Pons (tissue), 1 donor: Measurements from ENCODE around the gene POLR2L.

Experiments
- DNase-seq: peaks from one replicate; pipeline ENCODE4 v3.0.0-alpha.2; 2016; ENCODE audit warnings: low spot score

The POLR2L gene

DNA sequence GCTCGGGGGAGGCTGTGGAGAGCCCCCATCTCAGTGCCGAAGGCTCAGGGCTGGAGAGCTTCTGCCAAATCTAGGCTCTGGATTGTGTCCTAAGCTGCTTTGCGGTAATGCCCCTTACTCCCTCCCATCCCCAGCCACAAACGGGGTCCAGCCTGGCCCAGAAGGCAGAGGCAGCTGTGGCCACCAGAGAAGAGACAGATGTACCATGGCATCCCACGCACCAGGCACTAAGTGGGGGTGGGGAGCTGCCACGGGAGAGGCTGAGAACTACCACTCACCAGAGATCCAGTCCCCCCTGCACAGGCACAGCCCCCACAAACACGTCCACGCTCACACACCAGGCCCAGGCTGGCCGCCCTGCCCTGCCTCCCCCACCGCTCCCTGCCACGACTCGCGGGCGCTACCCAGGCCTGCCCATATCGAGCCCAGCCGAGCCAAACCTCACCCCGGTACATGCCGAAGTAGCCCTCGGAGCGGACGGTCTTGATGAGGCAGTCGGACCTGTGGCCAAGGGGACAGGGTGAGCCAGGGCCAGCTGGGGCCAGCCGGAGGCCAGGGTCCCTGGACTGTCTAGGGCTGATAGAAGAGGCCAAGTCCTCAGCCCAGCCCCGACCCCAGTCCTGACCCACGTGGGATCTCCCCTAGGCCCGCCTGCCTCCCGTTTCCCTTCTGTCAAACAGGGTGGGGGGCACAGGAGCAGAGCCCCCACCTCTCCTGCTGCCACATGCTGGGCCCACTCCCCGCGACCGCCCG is 48.1 kb downstream of the POLR2L start:
- DNase-seq = no peak

DNA sequence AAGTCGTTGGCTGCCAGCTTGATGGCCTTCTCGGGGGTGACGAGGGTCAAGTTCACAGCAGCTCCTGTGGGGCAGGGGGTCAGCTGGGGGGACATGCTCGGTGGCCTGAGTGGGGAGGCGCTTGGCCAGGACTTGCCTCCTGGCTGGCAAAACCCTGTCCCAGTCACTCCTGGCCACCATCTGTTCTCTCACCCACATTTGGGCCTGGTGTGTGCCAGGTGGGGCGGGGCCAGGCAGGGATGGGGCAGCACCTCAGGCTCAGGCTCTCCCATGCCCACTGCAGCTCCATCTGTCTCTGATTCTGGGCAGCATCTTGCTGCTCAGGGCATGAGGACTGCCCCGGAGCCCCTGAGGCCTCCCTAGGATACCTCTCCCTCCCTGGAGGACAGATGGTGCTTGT is 48.8 kb downstream of the POLR2L start:
- DNase-seq = no peak

DNA sequence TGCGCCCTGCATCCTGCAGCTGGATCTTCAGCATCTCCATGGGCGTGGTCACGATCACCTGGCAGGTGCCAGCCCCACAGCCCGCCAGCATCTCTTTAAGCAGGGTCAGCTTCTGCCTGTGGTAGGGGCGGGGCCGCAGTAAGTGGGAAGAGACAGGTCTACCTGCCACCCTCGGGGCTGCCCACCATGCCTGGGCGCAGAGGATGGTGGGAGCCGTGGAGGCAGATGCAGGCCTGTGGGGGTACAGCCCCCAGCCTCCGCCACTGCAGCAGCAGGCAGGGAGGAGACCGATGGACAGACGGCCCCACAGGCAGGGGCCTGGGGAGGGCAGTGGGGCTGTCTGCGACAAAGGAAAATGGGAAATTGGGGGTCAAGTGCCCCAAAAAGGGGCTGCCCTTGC is 49.5 kb downstream of the POLR2L start:
- no peak for DNase-seq

DNA sequence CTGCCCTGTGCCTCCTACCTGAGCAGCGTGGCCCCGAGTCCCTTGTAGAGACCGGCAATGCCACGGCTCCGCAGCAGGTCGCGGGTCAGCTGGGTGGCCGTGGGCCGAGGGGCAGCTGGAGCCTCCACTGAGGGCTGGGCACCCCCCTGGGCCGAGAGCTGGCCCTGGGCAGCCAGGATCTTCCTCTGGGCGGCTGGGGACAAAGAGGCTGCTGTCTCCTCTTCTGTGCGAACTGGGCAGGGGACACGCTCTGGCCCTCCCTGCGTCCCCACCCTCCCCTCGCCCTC is 49.9 kb downstream of the POLR2L start:
- no peak for DNase-seq

DNA sequence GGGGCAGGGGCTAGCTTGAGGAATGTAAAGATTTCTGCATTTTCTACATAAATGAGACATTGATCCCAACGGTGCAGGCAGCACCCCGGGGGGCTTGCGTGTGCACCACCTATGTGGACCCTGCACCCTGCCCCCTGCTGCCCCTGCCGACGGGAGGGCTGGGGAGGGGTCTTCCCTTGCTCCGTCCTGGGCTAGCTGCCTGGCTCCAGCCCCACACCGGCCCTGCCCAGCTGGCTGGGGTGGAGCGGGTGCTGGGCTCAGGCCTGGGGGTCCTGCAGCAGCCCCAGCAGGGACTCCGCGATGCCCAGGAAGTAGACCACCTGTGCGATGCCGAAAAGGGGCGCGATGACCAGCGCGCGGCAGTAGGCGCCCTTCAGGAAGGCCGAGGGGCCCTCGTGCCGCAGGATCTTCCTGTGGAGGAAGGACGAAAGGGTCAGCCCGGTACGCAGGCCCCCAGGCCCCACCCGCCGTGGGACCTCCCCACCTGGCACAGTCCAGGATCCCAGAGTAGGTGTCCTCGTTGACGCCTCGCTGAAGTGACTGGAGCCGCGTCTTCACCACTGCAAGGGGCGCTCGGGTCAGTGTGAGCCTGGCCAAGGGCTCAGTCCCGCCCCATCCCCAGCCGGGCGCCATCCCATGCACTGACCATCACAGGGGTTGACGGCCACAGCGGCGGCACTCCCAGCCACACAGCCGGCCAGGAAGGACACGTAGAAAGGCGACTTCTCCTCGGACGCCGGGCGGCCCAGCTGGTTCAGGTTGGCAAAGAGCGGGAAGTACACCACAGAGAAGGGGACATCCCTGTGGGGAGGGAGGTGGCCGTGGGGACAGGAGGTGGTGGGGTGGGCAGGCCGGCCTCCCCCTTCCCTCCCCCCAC is 50.4 kb downstream of the POLR2L start:
- no peak for DNase-seq

DNA sequence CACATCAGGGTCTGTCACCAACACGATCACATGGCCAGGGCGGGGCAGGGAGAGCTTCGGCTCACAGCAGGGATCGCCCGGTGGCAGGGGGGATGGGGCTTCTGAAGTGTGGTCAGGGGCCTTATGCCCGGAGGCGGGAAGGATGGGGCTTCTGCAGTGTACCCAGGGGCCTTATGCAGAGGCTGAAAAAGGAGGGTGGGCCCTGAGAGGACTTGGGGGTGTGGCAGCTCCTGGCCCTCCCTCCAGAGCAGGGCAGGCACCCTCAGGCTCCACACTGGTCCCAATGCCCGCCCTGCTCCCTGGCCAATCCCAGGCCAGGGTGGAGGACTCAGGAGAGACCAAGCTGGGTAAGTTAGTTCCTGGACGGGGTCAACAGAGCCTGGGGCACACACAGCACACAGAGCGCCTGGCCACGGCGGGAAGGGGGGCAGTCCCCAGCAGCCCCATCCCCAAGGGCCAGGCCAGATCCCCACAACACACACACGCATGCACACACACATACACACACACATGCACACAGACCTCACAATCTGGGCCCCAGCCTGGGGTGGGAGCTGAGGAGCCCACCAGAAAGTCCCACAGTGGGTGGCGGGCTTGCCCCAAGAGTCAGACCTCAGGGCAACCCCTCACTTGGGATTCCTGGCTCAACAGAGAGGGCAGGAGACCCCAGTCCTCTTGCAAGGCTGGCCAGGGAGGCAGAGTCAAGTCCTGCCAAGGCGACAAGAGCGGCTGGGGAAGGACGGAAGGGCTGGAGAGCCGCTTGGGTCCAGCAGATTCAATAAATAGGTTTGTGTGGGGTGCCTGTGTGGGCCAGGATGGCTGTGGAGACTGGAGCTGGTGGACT is 51.4 kb downstream of the POLR2L start:
- DNase-seq = no peak

DNA sequence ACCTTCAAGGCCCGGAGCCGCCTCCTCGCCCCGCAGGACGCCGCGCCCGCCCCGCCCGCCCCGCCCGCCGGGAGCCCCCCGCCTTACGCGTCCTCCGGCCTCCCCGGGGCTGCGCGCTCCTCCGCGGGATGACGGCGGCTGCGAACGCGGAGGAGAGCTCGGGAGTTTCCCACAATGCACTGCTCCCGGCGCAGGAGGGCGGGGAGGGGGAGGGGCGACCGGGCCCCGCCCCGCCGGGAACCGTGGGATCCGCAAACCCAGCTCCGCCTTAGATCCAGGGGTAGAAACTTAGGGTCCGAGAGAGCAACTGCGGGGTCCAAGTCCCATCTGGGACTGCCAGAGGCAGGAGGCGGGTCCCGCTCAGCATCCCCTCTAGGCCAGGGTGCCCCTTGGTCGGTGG is 52.4 kb downstream of the POLR2L start, which contains the start of gene CEND1:
Gene CEND1 (minus strand): TSS at position 148 of the 400 bp plus-strand sequence. CDS start 1,514 bp downstream, outside the sequence.
- DNase-seq = peak; percentile 48
